Nasal cavity respiratory epithelium epithelial cell of viscerocranial mucosa (primary cell): ENCODE data around the gene TBKBP1. TPM values are rescaled to one million over a fixed set of nuclear protein-coding genes. Genes with fewer than 3 reads are reported as not detected.

Experiments used
- total RNA-seq: library from RNA; depleted of rRNA; stranded (reverse); fragments of >200 nt; gene quantifications from 2 replicates; pipeline ENCODE4 v1.2.3, GENCODE V29; 2014

The TBKBP1 gene, protein sequence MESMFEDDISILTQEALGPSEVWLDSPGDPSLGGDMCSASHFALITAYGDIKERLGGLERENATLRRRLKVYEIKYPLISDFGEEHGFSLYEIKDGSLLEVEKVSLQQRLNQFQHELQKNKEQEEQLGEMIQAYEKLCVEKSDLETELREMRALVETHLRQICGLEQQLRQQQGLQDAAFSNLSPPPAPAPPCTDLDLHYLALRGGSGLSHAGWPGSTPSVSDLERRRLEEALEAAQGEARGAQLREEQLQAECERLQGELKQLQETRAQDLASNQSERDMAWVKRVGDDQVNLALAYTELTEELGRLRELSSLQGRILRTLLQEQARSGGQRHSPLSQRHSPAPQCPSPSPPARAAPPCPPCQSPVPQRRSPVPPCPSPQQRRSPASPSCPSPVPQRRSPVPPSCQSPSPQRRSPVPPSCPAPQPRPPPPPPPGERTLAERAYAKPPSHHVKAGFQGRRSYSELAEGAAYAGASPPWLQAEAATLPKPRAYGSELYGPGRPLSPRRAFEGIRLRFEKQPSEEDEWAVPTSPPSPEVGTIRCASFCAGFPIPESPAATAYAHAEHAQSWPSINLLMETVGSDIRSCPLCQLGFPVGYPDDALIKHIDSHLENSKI
- total RNA-seq = 5.8 and 11.6 TPM in 2 replicates

DNA sequence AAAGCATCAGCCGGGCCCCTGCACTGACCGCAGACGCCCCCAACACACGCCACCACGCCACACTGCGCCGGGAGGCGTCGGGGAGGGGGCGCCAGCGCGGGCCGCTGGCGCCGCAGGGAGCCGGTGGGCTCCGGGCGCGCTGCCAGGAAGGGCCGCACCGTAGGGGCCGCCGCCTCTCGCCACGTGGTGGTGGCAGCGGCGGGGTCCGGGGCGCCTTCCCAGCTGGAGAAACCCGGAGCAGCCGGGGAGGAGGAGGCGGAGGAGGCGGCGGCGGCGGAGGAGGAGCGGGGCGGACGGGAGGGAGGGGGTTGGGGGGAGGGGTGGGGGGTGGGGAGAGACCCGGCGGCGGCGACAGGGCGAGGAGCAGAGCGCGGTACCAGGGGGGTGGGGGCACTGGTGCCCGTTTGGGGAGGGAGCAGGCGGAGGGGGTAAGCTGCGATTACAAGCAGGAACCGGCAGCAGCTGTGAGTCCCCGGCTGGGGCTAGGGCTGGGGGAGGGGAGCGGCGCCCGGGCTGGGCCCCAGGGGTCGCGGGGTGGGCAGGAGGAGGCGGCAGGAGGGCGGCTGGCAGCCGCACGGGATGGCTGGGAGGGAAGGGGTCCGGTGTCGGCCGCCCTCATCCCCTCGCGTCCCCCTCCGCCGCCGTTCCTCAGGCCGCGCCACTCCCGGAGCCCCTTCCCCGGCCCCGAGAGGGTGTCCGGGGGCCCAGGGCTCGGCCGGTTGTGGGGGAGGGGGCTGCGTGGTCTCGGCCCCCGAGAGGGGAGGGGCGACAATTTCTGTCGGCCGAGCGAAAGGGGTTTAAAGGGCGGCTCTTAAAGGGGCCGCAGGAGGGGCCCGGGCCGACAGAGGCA is at the start of gene TBKBP1:
TBKBP1 (plus strand) TSS at position 431 of the 850 bp plus-strand sequence. CDS start 1,952 bp downstream, outside the sequence.

DNA sequence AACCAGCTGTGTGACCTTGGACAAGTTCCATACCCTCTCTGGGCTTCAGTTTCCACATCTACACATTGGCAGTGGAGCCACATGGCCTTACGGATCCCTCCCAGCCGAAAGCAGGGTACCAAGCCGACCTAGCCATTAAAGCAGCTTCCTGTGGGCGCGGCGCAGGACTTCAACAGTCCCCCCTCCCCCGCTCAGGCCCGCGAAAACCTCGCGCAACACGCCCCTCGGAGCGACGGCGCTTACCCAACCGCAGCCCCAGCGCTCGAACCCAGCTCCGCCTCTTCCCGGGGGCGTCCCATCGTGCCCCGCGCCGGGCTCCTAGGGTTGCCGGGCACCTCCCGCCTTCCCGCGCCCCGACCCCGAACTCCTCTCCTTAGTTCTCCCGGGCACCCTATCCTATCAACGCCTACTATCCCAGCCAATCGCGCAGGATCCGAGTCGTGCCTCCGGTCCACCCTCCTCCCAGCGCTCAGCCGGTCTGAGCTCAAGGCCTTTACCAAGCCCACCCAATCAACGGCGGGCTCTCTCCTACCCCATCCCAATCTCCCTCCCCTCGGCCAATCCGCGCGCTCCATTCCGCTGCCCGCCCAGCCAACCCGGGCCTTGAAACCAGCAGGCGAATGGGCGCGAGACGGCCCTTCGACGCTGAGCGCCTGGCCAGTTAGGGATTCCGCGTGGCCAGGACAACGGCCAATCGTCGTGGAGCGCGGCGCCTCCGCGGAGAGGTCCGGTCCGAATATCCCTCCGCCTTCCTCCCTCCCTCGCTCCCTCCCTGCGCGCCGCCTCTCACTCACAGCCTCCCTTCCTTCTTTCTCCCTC is 44.6 kb upstream of the TBKBP1 start, which contains the start of gene KPNB1:
KPNB1 (plus strand) TSS at position 767 of the 819 bp plus-strand sequence. CDS start 326 bp downstream, outside the sequence.

DNA sequence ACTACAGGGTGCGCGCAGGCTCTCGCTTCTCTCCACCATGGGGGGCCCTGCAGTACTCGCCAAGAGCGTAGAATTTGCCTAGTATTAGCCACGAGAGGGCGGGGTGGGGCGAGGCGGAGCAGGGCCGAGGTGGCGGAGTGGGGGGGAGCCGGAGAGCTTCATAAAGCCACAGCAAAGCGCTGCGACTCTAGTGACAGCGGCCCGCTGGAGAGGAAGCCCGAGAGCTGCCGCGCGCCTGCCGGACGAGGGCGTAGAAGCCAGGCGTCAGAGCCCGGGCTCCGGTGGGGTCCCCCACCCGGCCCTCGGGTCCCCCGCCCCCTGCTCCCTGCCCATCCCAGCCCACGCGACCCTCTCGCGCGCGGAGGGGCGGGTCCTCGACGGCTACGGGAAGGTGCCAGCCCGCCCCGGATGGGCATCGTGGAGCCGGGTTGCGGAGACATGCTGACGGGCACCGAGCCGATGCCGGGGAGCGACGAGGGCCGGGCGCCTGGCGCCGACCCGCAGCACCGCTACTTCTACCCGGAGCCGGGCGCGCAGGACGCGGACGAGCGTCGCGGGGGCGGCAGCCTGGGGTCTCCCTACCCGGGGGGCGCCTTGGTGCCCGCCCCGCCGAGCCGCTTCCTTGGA is 39.2 kb downstream of the TBKBP1 start, which contains the start of gene TBX21:
TBX21 (plus strand) TSS at position 190 of the 627 bp plus-strand sequence; CDS start at position 409, 219 bp downstream.

Other genes starting within 250 kb of the TBKBP1 start
- gene NPEPPS, start 163.1 kb upstream of the TBKBP1 start, total RNA-seq = 81.7 and 210 TPM in 2 replicates
- 275 and 323 TPM in 2 replicates for gene KPNB1, start 44.2 kb upstream of the TBKBP1 start, total RNA-seq
- gene TBX21, start 39.1 kb downstream of the TBKBP1 start, total RNA-seq = not detected in 2 replicates
- 0.68 and 5.2 TPM in 2 replicates for gene OSBPL7, start 127.6 kb downstream of the TBKBP1 start, total RNA-seq
- 13.7 and 20.3 TPM in 2 replicates for gene MRPL10, start 137.4 kb downstream of the TBKBP1 start, total RNA-seq
- 0.07 TPM in 1 of 2 replicates, not detected in the other for gene LRRC46, start 137.5 kb downstream of the TBKBP1 start, total RNA-seq
- 21.7 and 22.2 TPM in 2 replicates for gene SCRN2, start 147.1 kb downstream of the TBKBP1 start, total RNA-seq
- gene SP6, start 157.0 kb downstream of the TBKBP1 start, total RNA-seq = 1.3 and 3.8 TPM in 2 replicates
- gene SP2, start 202.1 kb downstream of the TBKBP1 start, total RNA-seq = 1.4 and 3.4 TPM in 2 replicates
- gene PNPO, start 247.4 kb downstream of the TBKBP1 start, total RNA-seq = 36.2 and 41.0 TPM in 2 replicates